Fibroblast of lung (primary cell): ENCODE data around the gene MMGT1.

Source experiments
- CTCF ChIP-seq, 2 donors: IDR thresholded peaks in 1 of 2; conservative IDR thresholded peaks in 1 of 2; 1 replicate in 1 of 2; 2 replicates in 1 of 2; pipeline ENCODE4 v1.5.1; 2011 to 2012; ENCODE audit warnings: low read length in 2 of 2, control low read depth in 1 of 2, inconsistent platforms in 1 of 2, low read depth in 1 of 2, mild to moderate bottlenecking in 1 of 2
- EZH2 ChIP-seq: IDR thresholded peaks from 2 replicates; pipeline ENCODE4 v1.5.1; 2012; ENCODE audit warnings: low read length, control low read depth, mild to moderate bottlenecking; ENCODE audit errors: missing control alignments

DNA sequence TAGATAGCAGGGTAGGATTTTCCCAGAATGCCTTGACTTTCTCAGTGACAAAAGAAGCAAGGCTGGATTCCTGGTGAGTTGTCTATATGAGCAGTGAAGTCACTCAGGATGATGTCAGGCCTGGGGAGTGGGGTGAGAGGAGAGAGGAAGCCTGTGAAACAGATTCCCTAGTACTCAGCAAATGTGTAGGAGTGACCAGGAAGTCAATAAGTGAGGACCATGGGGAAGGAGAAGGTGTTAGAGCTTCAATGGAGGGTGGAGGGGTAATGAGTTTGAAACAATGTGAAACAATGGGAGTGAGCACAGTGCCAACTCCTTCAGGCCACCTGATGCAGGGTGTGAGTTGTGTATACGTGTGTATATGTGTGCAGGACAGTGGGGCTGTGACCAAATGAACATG, 9.1 kb upstream of the MMGT1 start:
- TF ChIP-seq CTCF (conservative IDR thresholded peaks at IDR 0.05 in 1 of 2, IDR thresholded peaks at IDR 0.05 in 1 of 2; ENCODE audit: low read depth in 1 of 2, low read length in 2 of 2): no peak
- no peak for TF ChIP-seq EZH2
